Vagina (tissue), 2 donors: Measurements from ENCODE around the gene NPTX1.

Source experiments
- CTCF ChIP-seq, 3 experiments: fragments of 450-650 bp in 2 of 3; fragments of 200-600 bp in 1 of 3; sonication (generic) in 1 of 3; IDR thresholded peaks; one replicate each; pipeline ENCODE4 v1.5.1; 2017 to 2019; ENCODE audit warnings: antibody characterized with exemption in 3 of 3, mild to moderate bottlenecking in 2 of 3, moderate library complexity in 2 of 3
- POLR2A ChIP-seq, 2 donors: fragments of 450-650 bp; IDR thresholded peaks; one replicate each; pipeline ENCODE4 v1.6.1; 2017; ENCODE audit warnings: antibody characterized with exemption in 2 of 2, mild to moderate bottlenecking in 2 of 2, moderate library complexity in 2 of 2

- TF ChIP-seq CTCF (IDR thresholded peaks at IDR 0.05) (no peak), POLR2A (IDR thresholded peaks at IDR 0.05) (no peak)
These were observed 27.5 kb upstream of the NPTX1 start for GRCh38 chr17:80503921-80504320.
